ENCODE measurements around the gene TSPAN31.

The TSPAN31 gene

DNA sequence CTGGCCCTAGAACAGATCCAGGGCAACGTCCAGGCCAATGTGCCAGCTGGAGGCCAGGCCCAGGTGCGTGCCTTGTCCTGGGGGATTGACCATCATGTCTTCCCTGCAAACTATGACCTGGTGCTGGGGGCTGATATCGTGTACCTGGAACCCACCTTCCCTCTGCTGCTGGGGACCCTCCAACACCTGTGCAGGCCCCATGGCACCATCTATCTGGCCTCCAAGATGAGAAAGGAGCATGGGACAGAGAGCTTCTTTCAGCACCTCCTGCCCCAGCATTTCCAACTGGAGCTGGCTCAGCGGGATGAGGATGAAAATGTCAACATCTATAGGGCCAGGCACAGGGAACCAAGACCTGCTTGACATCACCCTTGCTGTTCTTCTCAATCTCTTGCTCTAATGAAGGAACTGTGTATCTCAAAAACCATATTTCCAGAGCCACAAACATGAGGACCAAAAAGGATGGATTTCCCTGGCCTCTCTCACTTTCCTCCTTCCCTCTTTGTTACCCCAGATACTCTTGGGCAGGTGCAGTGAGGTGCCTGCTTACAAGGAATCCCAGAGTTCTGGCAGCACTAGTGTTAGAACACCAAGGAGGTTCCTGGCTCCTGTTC, 35.6 kb downstream of the TSPAN31 start:
- DNase-seq (ENCODE audit: low read depth): no peak
- no peak overlapping the region for H3K4me3 ChIP-seq (ENCODE audit: control insufficient read depth, low read depth, low read length)
- TF ChIP-seq, protein P1, sequence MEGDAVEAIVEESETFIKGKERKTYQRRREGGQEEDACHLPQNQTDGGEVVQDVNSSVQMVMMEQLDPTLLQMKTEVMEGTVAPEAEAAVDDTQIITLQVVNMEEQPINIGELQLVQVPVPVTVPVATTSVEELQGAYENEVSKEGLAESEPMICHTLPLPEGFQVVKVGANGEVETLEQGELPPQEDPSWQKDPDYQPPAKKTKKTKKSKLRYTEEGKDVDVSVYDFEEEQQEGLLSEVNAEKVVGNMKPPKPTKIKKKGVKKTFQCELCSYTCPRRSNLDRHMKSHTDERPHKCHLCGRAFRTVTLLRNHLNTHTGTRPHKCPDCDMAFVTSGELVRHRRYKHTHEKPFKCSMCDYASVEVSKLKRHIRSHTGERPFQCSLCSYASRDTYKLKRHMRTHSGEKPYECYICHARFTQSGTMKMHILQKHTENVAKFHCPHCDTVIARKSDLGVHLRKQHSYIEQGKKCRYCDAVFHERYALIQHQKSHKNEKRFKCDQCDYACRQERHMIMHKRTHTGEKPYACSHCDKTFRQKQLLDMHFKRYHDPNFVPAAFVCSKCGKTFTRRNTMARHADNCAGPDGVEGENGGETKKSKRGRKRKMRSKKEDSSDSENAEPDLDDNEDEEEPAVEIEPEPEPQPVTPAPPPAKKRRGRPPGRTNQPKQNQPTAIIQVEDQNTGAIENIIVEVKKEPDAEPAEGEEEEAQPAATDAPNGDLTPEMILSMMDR (IDR thresholded peaks at IDR 0.05; ENCODE audit: control insufficient read depth, insufficient read depth, low read depth, low read length, missing control alignments): no peak

DNA sequence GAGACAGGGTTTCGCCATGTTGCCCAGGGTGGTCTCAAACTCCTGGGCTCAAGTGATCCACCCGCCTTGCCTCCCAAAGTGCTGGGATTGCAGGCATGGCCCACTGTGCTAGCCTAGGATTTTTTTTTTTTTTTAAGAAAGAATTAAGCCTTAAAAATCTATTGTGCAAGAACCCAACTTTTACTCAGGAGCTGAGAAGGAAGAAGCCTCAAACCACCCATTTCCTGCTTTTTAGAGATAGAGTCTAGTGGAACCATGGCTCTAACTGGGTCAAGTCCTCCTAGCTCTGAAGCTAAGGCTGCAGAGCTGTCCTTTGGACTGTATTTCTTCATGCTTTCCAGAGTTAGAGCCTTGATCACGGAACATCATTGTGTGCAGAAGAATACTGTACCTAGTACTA, 36.4 kb downstream of the TSPAN31 start:
- H3K4me3 ChIP-seq (ENCODE audit: control insufficient read depth, low read depth, low read length): no peak overlapping the region
- no peak for DNase-seq (ENCODE audit: low read depth)

DNA sequence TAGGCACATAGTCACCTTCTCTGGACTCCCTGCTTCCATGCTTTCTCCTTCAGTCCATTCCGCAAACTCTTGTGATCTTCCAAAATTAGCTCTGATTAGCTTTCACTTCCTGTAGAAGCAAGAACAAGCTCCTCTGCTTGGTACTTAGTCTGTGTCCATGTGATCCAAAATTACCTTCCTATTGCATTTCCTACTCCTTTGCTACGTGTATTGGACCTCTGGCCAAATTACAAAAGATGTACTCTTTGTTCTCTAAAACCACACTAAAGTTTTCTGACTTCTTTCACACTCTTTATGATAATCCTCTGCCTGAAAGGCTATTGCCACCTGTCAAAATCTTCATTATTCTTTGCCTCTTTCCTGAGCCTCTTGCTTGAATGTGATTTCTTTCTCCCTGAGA, 37.0 kb downstream of the TSPAN31 start:
- H3K4me3 ChIP-seq (ENCODE audit: control insufficient read depth, low read depth, low read length): no peak overlapping the region
- DNase-seq (ENCODE audit: low read depth): no peak

More for the DNA sequence above, 36.4 kb downstream of the TSPAN31 start:
- TF ChIP-seq, protein P1 (IDR thresholded peaks at IDR 0.05; ENCODE audit: control insufficient read depth, insufficient read depth, low read depth, low read length, missing control alignments): no peak

DNA sequence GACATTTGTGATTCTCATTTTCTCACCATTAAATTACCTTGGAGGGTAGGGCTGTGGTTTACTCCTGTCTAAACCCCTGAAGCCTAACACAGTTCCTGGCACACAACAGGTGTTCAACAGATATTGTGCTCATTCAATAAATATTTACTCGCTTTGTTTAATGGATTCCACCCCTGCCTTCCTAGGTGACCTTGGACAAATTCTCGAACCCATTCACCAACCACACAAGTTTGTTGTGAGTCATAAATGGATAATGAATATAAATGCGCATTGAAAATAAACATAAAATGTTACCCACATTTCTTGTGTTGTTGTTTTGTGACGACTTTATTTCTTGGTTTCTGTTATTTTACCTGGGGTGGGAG, 37.4 kb downstream of the TSPAN31 start:
- no peak overlapping the region for H3K4me3 ChIP-seq (ENCODE audit: control insufficient read depth, low read depth, low read length)
- TF ChIP-seq, protein P1 (IDR thresholded peaks at IDR 0.05; ENCODE audit: control insufficient read depth, insufficient read depth, low read depth, low read length, missing control alignments): no peak
- DNase-seq (ENCODE audit: low read depth): no peak

More for the DNA sequence above, 37.0 kb downstream of the TSPAN31 start:
- TF ChIP-seq, protein P1 (IDR thresholded peaks at IDR 0.05; ENCODE audit: control insufficient read depth, insufficient read depth, low read depth, low read length, missing control alignments): no peak

DNA sequence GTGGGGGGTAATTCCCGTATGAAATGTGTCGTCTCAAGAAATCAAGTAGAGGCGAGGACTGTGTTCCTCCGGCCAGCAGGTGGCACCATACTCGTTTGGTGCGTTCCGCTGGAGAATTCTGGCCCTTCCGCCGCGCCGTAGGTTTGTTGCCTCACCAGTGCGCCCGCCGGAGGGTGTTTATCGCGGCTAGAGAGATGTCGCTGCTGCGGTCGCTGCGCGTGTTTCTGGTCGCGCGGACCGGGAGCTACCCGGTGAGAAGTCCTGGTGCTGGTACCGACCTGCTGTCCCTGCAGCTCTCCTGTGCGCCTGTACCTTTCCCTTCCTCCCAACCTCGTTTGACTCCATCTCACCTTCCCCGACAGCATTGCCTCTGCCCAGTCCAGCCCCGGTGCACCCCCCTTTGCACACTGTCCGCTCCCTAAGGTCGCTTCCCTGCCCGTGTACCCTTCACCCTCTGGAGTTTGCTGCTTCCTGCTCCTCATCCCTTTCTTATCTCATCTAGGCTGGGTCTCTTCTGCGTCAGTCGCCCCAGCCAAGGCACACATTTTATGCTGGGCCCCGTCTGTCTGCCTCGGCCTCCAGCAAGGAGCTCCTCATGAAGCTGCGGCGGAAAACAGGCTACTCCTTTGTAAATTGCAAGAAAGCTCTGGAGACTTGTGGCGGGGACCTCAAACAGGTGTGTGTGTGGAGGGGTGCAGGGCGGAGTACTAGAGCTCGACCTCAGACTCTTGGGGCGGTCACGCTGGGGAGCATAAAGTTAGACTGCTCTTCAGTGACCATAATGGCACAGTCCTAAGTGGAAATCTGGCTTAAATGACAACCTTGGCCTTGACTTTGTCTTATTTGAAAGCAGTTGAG, 38.0 kb downstream of the TSPAN31 start, which contains the start of gene TSFM:
Gene TSFM (plus strand): TSS at position 180 of the 858 bp plus-strand sequence. CDS start 15 bp downstream, at position 195.
- H3K4me3 ChIP-seq (ENCODE audit: control insufficient read depth, low read depth, low read length): peak within 1 kb of the TSS; percentile 95
- peak; percentile 79 for DNase-seq (ENCODE audit: low read depth)
- TF ChIP-seq, protein P1 (IDR thresholded peaks at IDR 0.05; ENCODE audit: control insufficient read depth, insufficient read depth, low read depth, low read length, missing control alignments): peak; percentile 90

DNA sequence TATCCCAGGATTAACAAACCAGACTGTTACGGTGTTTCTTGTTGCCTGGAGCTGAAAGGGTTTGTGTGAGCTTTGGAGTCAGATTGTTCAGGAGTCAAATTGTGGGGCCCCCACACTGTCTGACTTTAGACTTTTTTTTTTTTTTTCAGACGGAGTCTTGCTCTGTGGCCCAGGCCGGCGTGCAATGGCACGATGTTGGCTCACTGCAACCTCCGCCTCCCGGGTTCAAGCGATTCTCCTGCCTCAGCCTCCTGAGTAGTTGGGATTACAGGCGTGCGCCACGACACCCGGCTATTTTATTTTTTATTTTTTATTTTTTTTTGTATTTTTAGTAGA, 38.6 kb downstream of the TSPAN31 start:
- no peak for DNase-seq (ENCODE audit: low read depth)
- TF ChIP-seq, protein P1 (IDR thresholded peaks at IDR 0.05; ENCODE audit: control insufficient read depth, insufficient read depth, low read depth, low read length, missing control alignments): no peak
- peak overlapping the region; percentile 95 for H3K4me3 ChIP-seq (ENCODE audit: control insufficient read depth, low read depth, low read length)
